GM18867 (cell line): Measurements from ENCODE around the gene NLGN4Y.
"Not testable (repeated sequence)": the region's sequence is repeated elsewhere in the genome, so short reads cannot be mapped to it uniquely, and the experiment has no call there.

Experiments
- ATAC-seq: cut with Tn5 transposase; IDR thresholded peaks from one replicate; pipeline ENCODE4 v1.9.1; 2021; ENCODE audit warnings: mild to moderate bottlenecking, moderate library complexity; ENCODE audit not compliant: unreplicated experiment

NLGN4Y gene

DNA sequence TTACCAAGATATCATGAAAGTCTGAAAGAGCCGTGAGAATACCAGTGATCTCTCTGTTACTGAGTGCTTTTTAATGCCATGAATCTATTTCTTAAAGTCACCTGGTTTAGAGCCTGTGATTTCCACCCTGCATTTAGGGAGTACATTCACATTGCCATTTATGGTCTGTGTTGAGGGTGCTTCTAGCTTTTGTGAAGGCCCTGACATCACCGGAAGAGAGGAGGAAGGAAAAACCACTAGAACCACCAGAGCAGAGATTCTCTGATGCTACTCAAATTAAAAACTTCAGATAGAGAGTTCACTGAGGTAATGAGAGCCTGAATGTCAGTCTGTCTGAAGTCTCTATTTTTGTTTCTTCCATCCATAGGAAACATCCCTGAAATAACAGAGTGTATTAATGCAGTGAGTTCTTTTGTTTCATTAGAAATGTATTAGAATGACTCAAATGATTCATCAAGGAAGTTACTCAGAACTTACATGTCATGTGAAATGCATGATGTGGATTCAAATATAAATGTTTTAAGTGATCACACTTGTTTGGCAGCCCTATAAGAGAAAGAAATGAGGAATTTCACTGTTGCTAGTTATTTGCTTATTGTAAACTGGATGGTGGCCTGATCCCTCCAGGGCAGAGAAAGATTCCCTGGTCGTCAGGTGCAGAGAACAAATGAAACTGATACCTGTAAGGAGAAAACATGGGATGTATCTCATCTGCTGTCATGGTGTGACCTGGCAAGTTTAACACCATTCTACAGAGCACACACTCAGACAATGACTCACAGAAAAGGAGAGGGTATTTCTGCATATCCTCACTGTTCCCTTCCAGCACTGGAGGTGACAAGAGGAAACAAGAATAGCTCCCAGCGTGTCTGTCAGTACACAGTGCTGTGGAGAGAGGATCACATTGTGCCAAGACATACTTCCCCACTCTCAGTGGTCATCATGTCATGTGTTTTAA is 310.1 kb downstream of the NLGN4Y start:
- ATAC-seq: no peak

DNA sequence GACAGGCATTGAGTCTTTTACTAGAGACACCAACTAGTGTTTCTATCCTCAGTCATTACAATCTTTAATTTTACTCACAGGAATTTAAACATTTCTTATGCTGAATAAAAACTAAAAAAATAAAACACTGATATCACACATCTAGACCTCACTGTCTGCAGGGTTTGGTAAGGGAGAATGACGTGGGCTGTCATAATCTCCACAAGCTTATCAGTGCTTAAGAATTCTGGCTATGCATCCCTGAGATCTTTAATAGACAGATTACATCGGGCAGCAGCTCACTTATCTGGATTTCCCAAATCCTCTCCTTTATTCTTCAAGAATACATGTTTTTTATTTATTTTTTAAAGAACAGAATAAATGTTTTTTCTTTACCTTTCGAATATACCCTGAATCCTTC is 313.1 kb downstream of the NLGN4Y start:
- no peak for ATAC-seq

DNA sequence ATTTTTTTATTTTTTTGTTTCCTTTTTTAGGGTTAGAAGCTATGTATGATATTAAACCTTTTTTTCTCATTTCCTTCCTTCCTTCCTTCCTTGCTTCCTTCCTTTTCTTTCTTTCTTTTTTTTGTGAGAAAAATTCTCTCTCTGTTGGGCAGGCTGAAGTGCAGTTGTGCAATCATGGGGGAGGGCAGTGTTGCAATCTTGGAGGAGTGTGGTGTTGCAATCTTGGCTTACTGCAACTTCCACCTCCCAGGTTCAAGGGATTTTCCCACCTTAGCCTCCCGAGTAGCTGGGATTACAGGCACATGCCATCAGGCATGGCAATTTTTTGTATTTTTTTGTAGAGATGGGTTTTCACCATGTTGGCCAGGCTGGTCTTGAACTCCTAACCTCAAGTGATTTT is 326.4 kb downstream of the NLGN4Y start:
- ATAC-seq: no peak

DNA sequence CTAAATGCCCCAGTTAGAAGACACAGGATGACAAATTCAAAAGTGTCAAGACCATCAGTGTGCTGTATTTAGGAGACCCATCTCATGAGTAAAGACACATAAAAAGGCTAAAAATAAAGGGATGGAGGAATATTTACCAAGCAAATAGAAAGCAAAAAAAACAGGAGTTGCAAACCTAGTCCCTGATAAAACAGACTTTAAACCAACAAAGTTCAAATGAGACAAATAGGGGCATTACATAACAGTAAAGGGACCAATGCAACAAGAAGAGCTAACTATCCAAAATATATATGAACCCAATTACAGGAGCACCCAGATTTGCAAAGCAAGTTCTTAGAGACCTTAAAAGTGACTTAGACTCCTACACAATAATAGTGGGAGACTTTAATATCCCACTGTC is 336.1 kb downstream of the NLGN4Y start:
- no peak for ATAC-seq

DNA sequence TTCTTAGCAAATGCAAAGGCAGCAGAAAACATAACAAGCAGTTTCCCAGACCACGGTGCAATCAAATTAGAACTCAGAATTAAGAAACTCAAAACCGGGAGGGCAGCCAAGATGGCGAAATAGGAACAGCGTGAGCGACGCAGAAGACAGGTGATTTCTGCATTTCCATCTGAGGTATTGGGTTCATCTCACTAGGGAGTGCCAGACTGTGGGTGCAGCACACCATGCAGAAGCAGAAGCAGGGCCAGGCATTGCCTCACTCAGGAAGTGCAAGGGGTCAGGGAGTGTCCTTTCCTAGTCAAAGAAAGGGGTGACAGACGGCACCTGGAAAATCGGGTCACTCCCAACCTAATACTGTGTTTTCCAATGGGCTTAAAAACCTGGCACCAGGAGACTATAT is 336.7 kb downstream of the NLGN4Y start:
- ATAC-seq: not testable (repeated sequence)

DNA sequence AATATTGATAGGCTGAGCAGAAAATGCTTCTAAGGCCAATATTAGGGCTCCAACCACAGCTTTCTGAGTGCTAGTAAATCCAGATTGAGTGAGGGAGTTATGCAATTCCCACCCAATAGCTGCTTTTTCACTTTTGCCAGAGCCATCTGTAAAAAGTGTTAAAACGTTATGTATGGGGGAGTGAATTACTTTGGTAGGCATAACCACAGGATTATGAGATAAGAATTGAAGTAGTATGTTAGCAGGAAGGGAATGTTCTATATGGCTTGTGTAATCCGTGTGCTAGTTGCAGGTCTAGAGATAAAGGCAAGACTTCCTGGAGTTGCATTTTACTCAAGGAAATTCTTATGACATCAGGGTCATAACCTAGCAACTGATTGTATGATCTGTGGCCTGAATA is 347.6 kb downstream of the NLGN4Y start:
- no peak for ATAC-seq
